HL-60 (cell line): ENCODE measurements around the gene DHDDS.

Experiments used
- DNase-seq, 2 experiments: peaks; one replicate each; pipeline ENCODE4 v3.0.0-alpha.2; 2010 to 2020; ENCODE audit warnings: low read depth in 1 of 2, low spot score in 1 of 2
- H3K27ac ChIP-seq: fragments of 250-450 bp; sonication (Bioruptor Pico); replicated peaks from 2 replicates; pipeline ENCODE4 v1.5.1; 2020; ENCODE audit warnings: mild to moderate bottlenecking, moderate library complexity
- H3K27me3 ChIP-seq: fragments of 250-450 bp; sonication (Bioruptor Pico); 2 replicates; pipeline ENCODE4 v1.5.1; 2021; ENCODE audit warnings: mild to moderate bottlenecking, moderate library complexity; ENCODE audit not compliant: insufficient read depth, poor library complexity, severe bottlenecking
- H3K4me3 ChIP-seq: replicated peaks from 2 replicates; pipeline ENCODE4 v1.5.1; 2011; ENCODE audit warnings: mild to moderate bottlenecking, control low read depth, low read length; ENCODE audit not compliant: insufficient read depth
- GABPA ChIP-seq: IDR thresholded peaks from 2 replicates; pipeline ENCODE4 v1.6.1; 2012; ENCODE audit warnings: low read depth
- POLR2AphosphoS5 ChIP-seq: IDR thresholded peaks from 2 replicates; pipeline ENCODE4 v1.6.1; 2012; ENCODE audit warnings: low read depth
- SPI1 ChIP-seq: IDR thresholded peaks from 2 replicates; pipeline ENCODE4 v1.6.1; 2012; ENCODE audit warnings: low read depth, mild to moderate bottlenecking, borderline replicate concordance
- TF ChIP-seq, protein P1 (sequence below): IDR thresholded peaks from 2 replicates; pipeline ENCODE4 v1.6.1; 2012; ENCODE audit warnings: low read depth; ENCODE audit not compliant: insufficient replicate concordance
- TF ChIP-seq, protein P2 (sequence below): IDR thresholded peaks from one replicate; pipeline ENCODE4 v1.5.1; 2011; ENCODE audit warnings: low read length, control low read depth, inconsistent platforms; ENCODE audit not compliant: insufficient read depth

The DHDDS gene

DNA sequence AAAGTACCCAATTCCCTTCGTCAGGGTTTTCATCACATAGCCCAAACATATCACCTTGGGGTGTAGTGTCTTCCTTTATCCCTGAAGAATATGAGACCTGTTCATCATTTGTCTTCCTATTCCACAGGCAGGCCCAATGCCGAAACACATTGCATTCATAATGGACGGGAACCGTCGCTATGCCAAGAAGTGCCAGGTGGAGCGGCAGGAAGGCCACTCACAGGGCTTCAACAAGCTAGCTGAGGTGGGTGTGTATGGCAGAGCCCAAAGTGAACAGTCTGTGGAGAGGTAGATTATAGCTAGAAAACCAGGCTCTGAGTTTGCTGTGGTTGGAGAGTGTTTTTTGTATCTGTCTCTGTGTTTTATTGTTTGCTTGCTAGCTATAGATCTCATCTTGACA is 5.9 kb downstream of the DHDDS start:
- Histone ChIP-seq H3K27ac (no peak overlapping the region), H3K4me3 (no peak overlapping the region), H3K27me3 (no peaks in the 10 kb centered on the region)
- no peak for DNase-seq
- TF ChIP-seq GABPA: no peak
- TF ChIP-seq, protein P1, sequence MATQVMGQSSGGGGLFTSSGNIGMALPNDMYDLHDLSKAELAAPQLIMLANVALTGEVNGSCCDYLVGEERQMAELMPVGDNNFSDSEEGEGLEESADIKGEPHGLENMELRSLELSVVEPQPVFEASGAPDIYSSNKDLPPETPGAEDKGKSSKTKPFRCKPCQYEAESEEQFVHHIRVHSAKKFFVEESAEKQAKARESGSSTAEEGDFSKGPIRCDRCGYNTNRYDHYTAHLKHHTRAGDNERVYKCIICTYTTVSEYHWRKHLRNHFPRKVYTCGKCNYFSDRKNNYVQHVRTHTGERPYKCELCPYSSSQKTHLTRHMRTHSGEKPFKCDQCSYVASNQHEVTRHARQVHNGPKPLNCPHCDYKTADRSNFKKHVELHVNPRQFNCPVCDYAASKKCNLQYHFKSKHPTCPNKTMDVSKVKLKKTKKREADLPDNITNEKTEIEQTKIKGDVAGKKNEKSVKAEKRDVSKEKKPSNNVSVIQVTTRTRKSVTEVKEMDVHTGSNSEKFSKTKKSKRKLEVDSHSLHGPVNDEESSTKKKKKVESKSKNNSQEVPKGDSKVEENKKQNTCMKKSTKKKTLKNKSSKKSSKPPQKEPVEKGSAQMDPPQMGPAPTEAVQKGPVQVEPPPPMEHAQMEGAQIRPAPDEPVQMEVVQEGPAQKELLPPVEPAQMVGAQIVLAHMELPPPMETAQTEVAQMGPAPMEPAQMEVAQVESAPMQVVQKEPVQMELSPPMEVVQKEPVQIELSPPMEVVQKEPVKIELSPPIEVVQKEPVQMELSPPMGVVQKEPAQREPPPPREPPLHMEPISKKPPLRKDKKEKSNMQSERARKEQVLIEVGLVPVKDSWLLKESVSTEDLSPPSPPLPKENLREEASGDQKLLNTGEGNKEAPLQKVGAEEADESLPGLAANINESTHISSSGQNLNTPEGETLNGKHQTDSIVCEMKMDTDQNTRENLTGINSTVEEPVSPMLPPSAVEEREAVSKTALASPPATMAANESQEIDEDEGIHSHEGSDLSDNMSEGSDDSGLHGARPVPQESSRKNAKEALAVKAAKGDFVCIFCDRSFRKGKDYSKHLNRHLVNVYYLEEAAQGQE: no peak
- TF ChIP-seq POLR2AphosphoS5: no peak
- no peak for TF ChIP-seq SPI1
- TF ChIP-seq, protein P2, sequence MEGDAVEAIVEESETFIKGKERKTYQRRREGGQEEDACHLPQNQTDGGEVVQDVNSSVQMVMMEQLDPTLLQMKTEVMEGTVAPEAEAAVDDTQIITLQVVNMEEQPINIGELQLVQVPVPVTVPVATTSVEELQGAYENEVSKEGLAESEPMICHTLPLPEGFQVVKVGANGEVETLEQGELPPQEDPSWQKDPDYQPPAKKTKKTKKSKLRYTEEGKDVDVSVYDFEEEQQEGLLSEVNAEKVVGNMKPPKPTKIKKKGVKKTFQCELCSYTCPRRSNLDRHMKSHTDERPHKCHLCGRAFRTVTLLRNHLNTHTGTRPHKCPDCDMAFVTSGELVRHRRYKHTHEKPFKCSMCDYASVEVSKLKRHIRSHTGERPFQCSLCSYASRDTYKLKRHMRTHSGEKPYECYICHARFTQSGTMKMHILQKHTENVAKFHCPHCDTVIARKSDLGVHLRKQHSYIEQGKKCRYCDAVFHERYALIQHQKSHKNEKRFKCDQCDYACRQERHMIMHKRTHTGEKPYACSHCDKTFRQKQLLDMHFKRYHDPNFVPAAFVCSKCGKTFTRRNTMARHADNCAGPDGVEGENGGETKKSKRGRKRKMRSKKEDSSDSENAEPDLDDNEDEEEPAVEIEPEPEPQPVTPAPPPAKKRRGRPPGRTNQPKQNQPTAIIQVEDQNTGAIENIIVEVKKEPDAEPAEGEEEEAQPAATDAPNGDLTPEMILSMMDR: no peak

DNA sequence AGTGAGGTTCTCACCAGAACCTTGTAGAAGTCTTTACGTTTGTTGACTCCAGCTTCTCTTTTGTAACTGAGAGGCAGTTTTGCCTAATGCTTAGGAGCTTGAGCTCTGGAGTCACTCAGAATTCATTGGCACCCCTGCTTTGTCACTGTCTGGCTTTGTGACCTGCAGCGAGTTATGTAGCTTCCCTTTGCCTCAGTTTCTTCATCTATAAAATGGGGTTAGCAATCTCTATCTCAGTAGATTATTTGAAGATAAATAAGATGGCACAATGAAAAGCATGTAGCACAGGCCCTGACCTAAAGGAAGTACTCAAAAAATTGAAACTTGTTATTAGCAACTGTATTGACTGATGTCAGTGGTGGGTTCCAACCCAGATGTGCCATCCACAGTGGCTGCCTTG is 8.1 kb downstream of the DHDDS start:
- TF ChIP-seq SPI1: no peak
- no peak for TF ChIP-seq GABPA
- TF ChIP-seq POLR2AphosphoS5: no peak
- TF ChIP-seq, protein P1: no peak
- TF ChIP-seq, protein P2: no peak
- H3K27me3 ChIP-seq: no peaks in the 10 kb centered on the region
- H3K27ac ChIP-seq: no peak overlapping the region
- no peak for DNase-seq
- H3K4me3 ChIP-seq: no peak overlapping the region

DNA sequence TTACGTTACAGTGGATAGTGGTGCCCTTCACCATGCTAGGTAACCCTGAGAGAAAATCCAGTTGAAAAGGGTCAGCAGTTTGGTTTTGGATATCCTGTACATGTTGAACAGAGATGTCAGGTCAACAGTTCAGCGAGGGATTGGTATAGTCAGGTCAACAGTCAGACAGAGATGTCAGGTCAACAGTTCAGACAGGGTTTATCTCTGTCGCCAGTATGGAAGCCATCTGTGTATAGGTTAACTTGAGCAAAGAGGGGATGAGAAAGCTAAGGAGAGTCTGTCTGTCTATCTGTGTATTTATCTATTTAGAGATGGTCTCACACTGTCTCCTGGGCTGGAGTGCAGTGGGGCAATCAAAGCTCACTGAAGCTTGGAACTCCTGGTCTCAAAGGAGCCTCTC is 17.7 kb downstream of the DHDDS start:
- H3K27ac ChIP-seq: no peak overlapping the region
- DNase-seq: no peak
- H3K4me3 ChIP-seq: no peak overlapping the region
- TF ChIP-seq SPI1: no peak
- TF ChIP-seq, protein P2: no peak
- TF ChIP-seq, protein P1: no peak
- no peak for TF ChIP-seq GABPA
- TF ChIP-seq POLR2AphosphoS5: no peak
- no peaks in the 10 kb centered on the region for H3K27me3 ChIP-seq
